HEK293 (cell line): Measurements from ENCODE around the gene EML4.

Experiments used
- CTCF ChIA-PET: fragments of 350-600 bp; formaldehyde crosslinking; extraction: SDS; loops from one replicate; lab custom pipeline; 2021; ENCODE audit warnings: antibody characterized with exemption; lab: Yijun Ruan, JAX
- POLR2A ChIA-PET: fragments of 300-600 bp; formaldehyde crosslinking; extraction: SDS; loops from one replicate; lab custom pipeline; 2020; ENCODE audit warnings: antibody characterized with exemption, inconsistent platforms; lab: Yijun Ruan, JAX
- H3K27ac ChIP-seq: fragments of 200-500 bp; sonication (Bioruptor generic); 2 replicates; pipeline ENCODE4 v1.5.1; 2014; ENCODE audit warnings: low read depth, low read length, control low read depth, inconsistent platforms; ENCODE audit errors: extremely low read depth
- H3K36me3 ChIP-seq, 2 experiments: fragments of 200-500 bp in 1 of 2; sonication (Bioruptor generic) in 1 of 2; 1 replicate in 1 of 2; 2 replicates in 1 of 2; pipeline ENCODE4 v1.5.1; 2014 to 2017; ENCODE audit warnings: inconsistent platforms in 2 of 2, low read length in 2 of 2; ENCODE audit not compliant: control insufficient read depth in 2 of 2, insufficient read depth in 1 of 2
- H3K4me1 ChIP-seq: fragments of 200-500 bp; sonication (Bioruptor generic); 2 replicates; pipeline ENCODE4 v1.5.1; 2014; ENCODE audit warnings: mild to moderate bottlenecking, low read length, inconsistent platforms; ENCODE audit not compliant: control insufficient read depth, insufficient read depth
- H3K4me3 ChIP-seq: 2 replicates; pipeline ENCODE4 v1.5.1; 2011; ENCODE audit warnings: low read depth, mild to moderate bottlenecking, control low read depth, low read length, moderate library complexity
- H3K9me3 ChIP-seq: fragments of 200-500 bp; sonication (Bioruptor generic); 2 replicates; pipeline ENCODE4 v1.5.1; 2014; ENCODE audit warnings: low read depth, low read length, inconsistent platforms; ENCODE audit not compliant: control insufficient read depth, insufficient read depth
- AEBP2 ChIP-seq: fragments of 450-650 bp; formaldehyde crosslinking; IDR thresholded peaks from 2 replicates; pipeline ENCODE4 v1.5.1; 2016; ENCODE audit warnings: missing biosample characterization, missing genetic modification characterization, borderline replicate concordance
- FEZF1 ChIP-seq: fragments of 450-650 bp; formaldehyde crosslinking; IDR thresholded peaks from 2 replicates; pipeline ENCODE4 v1.5.1; 2016; ENCODE audit warnings: missing biosample characterization, missing genetic modification characterization
- GLI4 ChIP-seq: fragments of 450-650 bp; formaldehyde crosslinking; IDR thresholded peaks from 2 replicates; pipeline ENCODE4 v1.5.1; 2016; ENCODE audit warnings: missing biosample characterization, missing genetic modification characterization
- KLF10 ChIP-seq: fragments of 450-650 bp; IDR thresholded peaks from 2 replicates; pipeline ENCODE4 v1.5.1; 2018; ENCODE audit warnings: missing biosample characterization, mild to moderate bottlenecking, missing genetic modification characterization
- MYNN ChIP-seq: fragments of 450-650 bp; formaldehyde crosslinking; IDR thresholded peaks from 2 replicates; pipeline ENCODE4 v1.5.1; 2016; ENCODE audit warnings: missing biosample characterization, missing genetic modification characterization, borderline replicate concordance
- OSR2 ChIP-seq: fragments of 450-650 bp; formaldehyde crosslinking; IDR thresholded peaks from 2 replicates; pipeline ENCODE4 v1.5.1; 2016; ENCODE audit warnings: missing biosample characterization, missing genetic modification characterization
- PRDM6 ChIP-seq: fragments of 450-650 bp; formaldehyde crosslinking; IDR thresholded peaks from 2 replicates; pipeline ENCODE4 v1.5.1; 2017; ENCODE audit warnings: missing biosample characterization, missing genetic modification characterization
- SETDB1 ChIP-seq: IDR thresholded peaks from one replicate; pipeline ENCODE4 v1.6.1; 2017; ENCODE audit warnings: mild to moderate bottlenecking, low read length, moderate library complexity, mixed read lengths; ENCODE audit not compliant: insufficient read length
- SP7 ChIP-seq: fragments of 450-650 bp; formaldehyde crosslinking; IDR thresholded peaks from 2 replicates; pipeline ENCODE4 v1.5.1; 2016; ENCODE audit warnings: missing biosample characterization, missing genetic modification characterization
- ZFP37 ChIP-seq: fragments of 450-650 bp; formaldehyde crosslinking; IDR thresholded peaks from 2 replicates; pipeline ENCODE4 v1.5.1; 2016; ENCODE audit warnings: missing biosample characterization, missing genetic modification characterization
- ZNF148 ChIP-seq: fragments of 450-650 bp; formaldehyde crosslinking; IDR thresholded peaks from 2 replicates; pipeline ENCODE4 v1.5.0; 2017; ENCODE audit warnings: missing biosample characterization, missing genetic modification characterization, borderline replicate concordance
- ZNF24 ChIP-seq: fragments of 450-650 bp; formaldehyde crosslinking; IDR thresholded peaks from 2 replicates; pipeline ENCODE4 v1.5.1; 2016; ENCODE audit warnings: missing biosample characterization, missing genetic modification characterization
- ZNF292 ChIP-seq: fragments of 450-650 bp; formaldehyde crosslinking; IDR thresholded peaks from 2 replicates; pipeline ENCODE4 v1.5.1; 2016; ENCODE audit warnings: low read depth, missing biosample characterization, missing genetic modification characterization, borderline replicate concordance
- ZNF654 ChIP-seq: fragments of 450-650 bp; formaldehyde crosslinking; IDR thresholded peaks from 2 replicates; pipeline ENCODE4 v1.5.1; 2016; ENCODE audit warnings: low read depth, missing biosample characterization, missing genetic modification characterization
- ZNF701 ChIP-seq: fragments of 450-650 bp; formaldehyde crosslinking; IDR thresholded peaks from 2 replicates; pipeline ENCODE4 v1.5.1; 2016; ENCODE audit warnings: missing biosample characterization, missing genetic modification characterization
- ZNF768 ChIP-seq: fragments of 450-650 bp; formaldehyde crosslinking; IDR thresholded peaks from 2 replicates; pipeline ENCODE4 v1.5.1; 2018; ENCODE audit warnings: missing biosample characterization, mild to moderate bottlenecking, missing genetic modification characterization
- ZNF791 ChIP-seq: fragments of 450-650 bp; formaldehyde crosslinking; IDR thresholded peaks from 2 replicates; pipeline ENCODE4 v1.5.1; 2016; ENCODE audit warnings: missing biosample characterization, missing genetic modification characterization
- TF ChIP-seq, protein P1 (sequence below): fragments of 450-650 bp; formaldehyde crosslinking; optimal IDR thresholded peaks from 2 replicates; pipeline ENCODE3; 2016; ENCODE audit warnings: missing biosample characterization, mild to moderate bottlenecking, missing genetic modification characterization
- TF ChIP-seq, protein P2 (sequence below): IDR thresholded peaks from 2 replicates; pipeline ENCODE4 v1.6.1; 2011; ENCODE audit warnings: mild to moderate bottlenecking, low read depth, low read length, borderline replicate concordance
- TF ChIP-seq, protein P3 (sequence below): fragments of 450-650 bp; formaldehyde crosslinking; IDR thresholded peaks from 2 replicates; pipeline ENCODE4 v1.5.1; 2016; ENCODE audit warnings: missing biosample characterization, missing genetic modification characterization

The EML4 gene

GRCh38 chr2:42315844-42316470 is 146.8 kb downstream of the EML4 start (continued):
- TF ChIP-seq, protein P1, sequence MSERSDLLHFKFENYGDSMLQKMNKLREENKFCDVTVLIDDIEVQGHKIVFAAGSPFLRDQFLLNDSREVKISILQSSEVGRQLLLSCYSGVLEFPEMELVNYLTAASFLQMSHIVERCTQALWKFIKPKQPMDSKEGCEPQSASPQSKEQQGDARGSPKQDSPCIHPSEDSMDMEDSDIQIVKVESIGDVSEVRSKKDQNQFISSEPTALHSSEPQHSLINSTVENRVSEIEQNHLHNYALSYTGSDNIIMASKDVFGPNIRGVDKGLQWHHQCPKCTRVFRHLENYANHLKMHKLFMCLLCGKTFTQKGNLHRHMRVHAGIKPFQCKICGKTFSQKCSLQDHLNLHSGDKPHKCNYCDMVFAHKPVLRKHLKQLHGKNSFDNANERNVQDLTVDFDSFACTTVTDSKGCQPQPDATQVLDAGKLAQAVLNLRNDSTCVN: no peak
- TF ChIP-seq ZNF292 (tag by site-specific recombination) (no peak), AEBP2 (tag by site-specific recombination) (no peak), ZNF701 (tag by site-specific recombination) (no peak), PRDM6 (tag by site-specific recombination) (no peak), ZFP37 (tag by site-specific recombination) (no peak), ZNF654 (tag by site-specific recombination) (no peak)
- TF ChIP-seq, protein P2, sequence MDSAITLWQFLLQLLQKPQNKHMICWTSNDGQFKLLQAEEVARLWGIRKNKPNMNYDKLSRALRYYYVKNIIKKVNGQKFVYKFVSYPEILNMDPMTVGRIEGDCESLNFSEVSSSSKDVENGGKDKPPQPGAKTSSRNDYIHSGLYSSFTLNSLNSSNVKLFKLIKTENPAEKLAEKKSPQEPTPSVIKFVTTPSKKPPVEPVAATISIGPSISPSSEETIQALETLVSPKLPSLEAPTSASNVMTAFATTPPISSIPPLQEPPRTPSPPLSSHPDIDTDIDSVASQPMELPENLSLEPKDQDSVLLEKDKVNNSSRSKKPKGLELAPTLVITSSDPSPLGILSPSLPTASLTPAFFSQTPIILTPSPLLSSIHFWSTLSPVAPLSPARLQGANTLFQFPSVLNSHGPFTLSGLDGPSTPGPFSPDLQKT: no peak

DNA sequence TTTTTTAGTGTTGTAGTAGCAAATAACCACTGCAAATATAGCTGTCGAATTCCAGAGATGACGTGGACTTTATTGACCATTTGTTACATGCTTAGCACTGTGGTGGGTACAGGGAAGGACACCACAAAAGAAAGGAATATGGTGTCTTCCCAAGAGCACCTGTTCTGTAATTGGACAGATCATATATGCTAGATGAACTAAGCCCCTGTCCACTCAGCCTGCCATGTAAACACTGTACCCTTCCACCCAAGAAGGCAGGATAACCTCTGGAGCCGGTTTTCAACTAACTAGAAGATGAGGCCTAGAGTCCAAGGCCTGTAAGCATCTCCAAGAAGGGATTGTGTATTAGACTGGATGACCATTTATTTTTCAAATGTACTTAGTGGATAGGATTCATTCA is 147.8 kb downstream of the EML4 start:
- no peak overlapping the region for H3K4me3 ChIP-seq
- peaks cover 0 to 42% of the 10 kb centered on the region in 2 experiments for H3K36me3 ChIP-seq
- no peaks in the 10 kb centered on the region for H3K9me3 ChIP-seq
- POLR2A ChIA-PET: no interaction called here
- CTCF ChIA-PET: no interaction called here
- no peak overlapping the region for H3K27ac ChIP-seq
- H3K4me1 ChIP-seq: no peaks in the 10 kb centered on the region
- TF ChIP-seq, protein P1: no peak
- TF ChIP-seq OSR2 (tag by site-specific recombination) (no peak), SETDB1 (no peak), FEZF1 (tag by site-specific recombination) (no peak), ZNF791 (tag by site-specific recombination) (no peak), PRDM6 (tag by site-specific recombination) (no peak), ZNF24 (tag by site-specific recombination) (no peak), MYNN (tag by site-specific recombination) (no peak), ZNF768 (tag by site-specific recombination) (no peak), GLI4 (tag by site-specific recombination) (no peak), ZNF148 (no peak), SP7 (tag by site-specific recombination) (no peak), KLF10 (tag by site-specific recombination) (no peak)
- TF ChIP-seq, protein P3, sequence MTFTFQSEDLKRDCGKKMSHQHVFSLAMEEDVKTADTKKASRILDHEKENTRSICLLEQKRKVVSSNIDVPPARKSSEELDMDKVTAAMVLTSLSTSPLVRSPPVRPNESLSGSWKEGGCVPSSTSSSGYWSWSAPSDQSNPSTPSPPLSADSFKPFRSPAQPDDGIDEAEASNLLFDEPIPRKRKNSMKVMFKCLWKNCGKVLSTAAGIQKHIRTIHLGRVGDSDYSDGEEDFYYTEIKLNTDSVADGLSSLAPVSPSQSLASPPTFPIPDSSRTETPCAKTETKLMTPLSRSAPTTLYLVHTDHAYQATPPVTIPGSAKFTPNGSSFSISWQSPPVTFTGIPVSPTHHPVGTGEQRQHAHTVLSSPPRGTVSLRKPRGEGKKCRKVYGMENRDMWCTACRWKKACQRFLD: no peak
